Testis (tissue), 3 donors: ENCODE measurements around the gene STARD13. TPM values are rescaled to one million over a fixed set of nuclear protein-coding genes. Genes with fewer than 3 reads are reported as not detected.
A peak's percentile ranks its signal among the peaks of the same experiment; 100 is the strongest.

Experiments
- DNase-seq: peaks from one replicate; pipeline ENCODE4 v3.0.0-alpha.2; 2019
- H3K27ac ChIP-seq, 2 donors: fragments of 200-600 bp; sonication (generic); one replicate each; pipeline ENCODE4 v1.5.1; 2019
- H3K27me3 ChIP-seq: fragments of 200-600 bp; sonication (generic); one replicate; pipeline ENCODE4 v1.5.1; 2019
- H3K36me3 ChIP-seq: fragments of 200-600 bp; sonication (generic); one replicate; pipeline ENCODE4 v1.5.1; 2017; ENCODE audit warnings: low read depth; ENCODE audit errors: missing control alignments
- H3K4me1 ChIP-seq: fragments of 200-600 bp; sonication (generic); one replicate; pipeline ENCODE4 v1.5.1; 2019
- H3K4me3 ChIP-seq, 2 donors: fragments of 200-600 bp; sonication (generic); one replicate each; pipeline ENCODE4 v1.5.1; 2017 to 2019
- H3K9me3 ChIP-seq: fragments of 200-600 bp; sonication (generic); one replicate; pipeline ENCODE4 v1.5.1; 2017
- CTCF ChIP-seq, 3 experiments: fragments of 450-650 bp in 2 of 3; fragments of 200-600 bp in 1 of 3; sonication (generic) in 1 of 3; IDR thresholded peaks; one replicate each; pipeline ENCODE4 v1.5.1; 2016 to 2019; ENCODE audit warnings: antibody characterized with exemption in 3 of 3, mild to moderate bottlenecking in 2 of 3, moderate library complexity in 1 of 3
- POLR2A ChIP-seq: fragments of 450-650 bp; IDR thresholded peaks from one replicate; pipeline ENCODE4 v1.6.1; 2017; ENCODE audit warnings: antibody characterized with exemption, mild to moderate bottlenecking, moderate library complexity
- WGBS, 2 donors: methylation state at CpG; one replicate each; pipeline ENCODE4 v1.1.5; 2018; 5-methylcytosine and 5-hydroxymethylcytosine counted together
- intact Hi-C: fragments of 100-400 bp; cut with DNase I; formaldehyde crosslinking; loops from one replicate; pipeline ENCODE4 v1.15.1; 2023; ENCODE audit warnings: low total_unique reads
- polyA plus RNA-seq: library from polyadenylated mRNA; stranded (reverse); fragments of 350-450 nt; fragmentation: Illumina TruSeq; extraction: RNeasy Lipid Tissue Mini Kit (QIAGEN cat#74804); gene quantifications from one replicate; pipeline ENCODE4 v1.2.3, GENCODE V29; 2014; ENCODE audit warnings: low read depth, low replicate concordance; ENCODE audit not compliant: insufficient read depth
- total RNA-seq, 2 donors: library from RNA; depleted of rRNA; stranded (reverse); fragments of >200 nt; gene quantifications; one replicate each; pipeline ENCODE4 v1.2.3, GENCODE V29; 2016

STARD13 gene
- total and polyA plus RNA-seq, 3 donors from 2014 or later = 7.2 to 33.7 (median 24.4) TPM

DNA sequence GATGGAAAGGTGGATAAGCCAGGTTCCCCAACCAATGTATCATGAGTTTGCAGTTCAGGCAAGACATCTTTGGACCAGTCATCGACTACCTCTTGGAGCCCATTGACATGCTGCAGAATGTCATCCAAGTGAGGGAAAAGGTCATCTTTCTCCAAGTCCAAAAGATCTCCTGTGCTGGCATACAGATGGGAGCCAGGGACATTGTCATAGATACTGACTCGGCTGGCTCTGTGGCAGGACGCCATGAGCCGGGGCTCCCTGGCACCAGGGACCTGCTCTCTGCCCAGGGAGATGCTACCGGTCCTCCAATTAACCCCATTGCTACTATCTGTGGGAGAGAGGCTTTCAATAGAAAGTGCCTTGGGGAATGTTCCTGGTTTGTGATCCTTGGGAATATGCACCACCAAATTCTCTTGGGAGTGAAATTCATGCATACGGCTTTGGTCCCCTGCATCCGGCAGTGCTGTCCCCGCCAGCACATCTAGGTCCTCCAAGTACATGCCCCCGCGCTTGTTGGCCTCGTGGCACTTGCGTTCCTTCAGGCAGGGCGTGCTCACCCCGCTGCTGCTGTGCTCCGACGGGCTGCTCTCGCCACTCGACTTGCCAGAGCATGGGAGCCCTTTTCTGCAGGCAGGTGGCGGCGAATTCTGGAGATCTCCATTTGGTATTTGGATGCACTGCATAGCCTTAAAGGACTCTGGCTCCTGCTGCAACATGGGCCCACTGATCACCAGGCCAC, 156.3 kb downstream of the STARD13 start:
- intact Hi-C loops = no loop called here
- no peak overlapping the region for H3K27ac ChIP-seq
- H3K27me3 ChIP-seq = no peaks in the 10 kb centered on the region
- no peak for DNase-seq
- 87 to 92% methylated on average over 18 to 20 of the region's 20 CpGs for WGBS, 2 donors
- no peak overlapping the region for H3K4me3 ChIP-seq
- TF ChIP-seq POLR2A (no peak), CTCF (IDR thresholded peaks at IDR 0.05) (no peak)
- no peaks in the 10 kb centered on the region for H3K9me3 ChIP-seq
- H3K4me1 ChIP-seq = peaks cover 24% of the 10 kb centered on the region
- H3K36me3 ChIP-seq = no peaks in the 10 kb centered on the region

DNA sequence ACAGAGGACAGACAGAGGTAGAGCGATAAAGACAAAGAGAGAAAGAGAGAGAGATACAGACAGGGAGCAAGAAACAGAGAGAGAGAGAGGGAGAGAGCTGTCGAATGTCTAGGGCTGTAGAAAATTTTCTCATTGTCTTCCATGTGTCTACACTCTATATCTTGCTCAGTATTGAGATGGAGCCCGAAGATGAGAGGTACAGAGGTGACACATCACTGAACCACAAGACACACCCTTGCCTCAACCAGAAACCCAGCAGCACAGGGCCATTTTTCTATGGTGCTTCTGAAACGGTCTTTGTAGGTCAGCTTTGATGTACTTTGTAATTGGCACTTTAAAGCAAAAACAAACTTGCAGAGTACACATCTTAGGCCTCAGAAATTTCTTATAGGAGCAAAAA, 157.4 kb downstream of the STARD13 start:
- WGBS, 2 donors = 88 to 95% methylated on average over 4 of the region's 4 CpGs
- peaks cover 36% of the 10 kb centered on the region for H3K4me1 ChIP-seq
- intact Hi-C loops = no loop called here

GRCh38 chr13:33127009-33127551, 158.5 kb downstream of the STARD13 start:
- no peaks in the 10 kb centered on the region for H3K27me3 ChIP-seq
- intact Hi-C loops = no loop called here
- no peaks in the 10 kb centered on the region for H3K36me3 ChIP-seq
- H3K27ac ChIP-seq = peak overlapping the region in 1 of 2 donors; percentile 66
- no peak overlapping the region for H3K4me3 ChIP-seq
- DNase-seq = no peak
- peaks cover 37% of the 10 kb centered on the region for H3K4me1 ChIP-seq
- TF ChIP-seq CTCF (IDR thresholded peaks at IDR 0.05) (peak in 1 of 3 experiments; percentile 1), POLR2A (no peak)
- WGBS, 2 donors = 72 to 79% methylated on average over 14 of the region's 14 CpGs
- no peaks in the 10 kb centered on the region for H3K9me3 ChIP-seq

More for the DNA sequence above, 157.4 kb downstream of the STARD13 start:
- no peak for DNase-seq
- H3K4me3 ChIP-seq = no peak overlapping the region
- TF ChIP-seq POLR2A (no peak), CTCF (IDR thresholded peaks at IDR 0.05) (no peak)
- no peaks in the 10 kb centered on the region for H3K27me3 ChIP-seq
- no peaks in the 10 kb centered on the region for H3K36me3 ChIP-seq
- H3K27ac ChIP-seq = no peak overlapping the region
- no peaks in the 10 kb centered on the region for H3K9me3 ChIP-seq

GRCh38 chr13:33125821-33126570, 159.6 kb downstream of the STARD13 start:
- peak overlapping the region; percentile 31 to 66 for H3K27ac ChIP-seq
- intact Hi-C loops = no loop called here
- H3K27me3 ChIP-seq = no peaks in the 10 kb centered on the region
- DNase-seq = peak; percentile 82
- no peaks in the 10 kb centered on the region for H3K9me3 ChIP-seq
- peaks cover 37% of the 10 kb centered on the region for H3K4me1 ChIP-seq
- H3K4me3 ChIP-seq = no peak overlapping the region
- no peaks in the 10 kb centered on the region for H3K36me3 ChIP-seq
- TF ChIP-seq CTCF (IDR thresholded peaks at IDR 0.05) = no peak
- TF ChIP-seq POLR2A = no peak
- WGBS, 2 donors = 24 to 75% methylated on average over 10 of the region's 10 CpGs
